Measurements from ENCODE around the gene ZSWIM1. TPM values are rescaled to one million over a fixed set of nuclear protein-coding genes. Genes with fewer than 3 reads are reported as not detected.

The ZSWIM1 gene
- total and polyA plus RNA-seq, 2 of the 13 experiments (the other 11 are each of a cell fraction or from before 2014, with no cell fraction given), result 9.5 to 11.7 TPM

DNA sequence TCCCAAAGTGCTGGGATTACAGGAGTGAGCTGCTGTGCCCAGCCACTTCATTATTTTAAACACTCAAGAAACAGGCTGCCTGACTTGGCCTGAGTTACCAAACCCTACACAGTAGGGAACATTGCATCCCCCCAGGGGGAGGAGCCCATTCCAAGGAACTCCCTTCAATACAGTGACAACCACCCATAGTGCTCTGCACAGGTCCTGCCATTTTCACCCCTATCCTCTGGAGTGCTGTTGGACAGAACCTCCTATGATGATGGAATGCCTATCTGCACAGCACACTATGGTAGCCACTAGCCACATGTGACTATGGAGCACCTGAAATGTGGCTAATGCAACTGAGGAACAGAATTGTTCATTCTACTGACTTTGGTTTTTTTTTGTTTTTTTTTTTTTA is 35.6 kb upstream of the ZSWIM1 start:
- no peak overlapping the region for H3K27ac ChIP-seq (ENCODE audit: extremely low read length, insufficient read depth, low read length)
- TF ChIP-seq BRD4 (CRISPR knock-in tag; IDR thresholded peaks at IDR 0.05), result no peak
- no peak for TF ChIP-seq ATAD3A (CRISPR knock-in tag; IDR thresholded peaks at IDR 0.05)
- TF ChIP-seq, protein P1, sequence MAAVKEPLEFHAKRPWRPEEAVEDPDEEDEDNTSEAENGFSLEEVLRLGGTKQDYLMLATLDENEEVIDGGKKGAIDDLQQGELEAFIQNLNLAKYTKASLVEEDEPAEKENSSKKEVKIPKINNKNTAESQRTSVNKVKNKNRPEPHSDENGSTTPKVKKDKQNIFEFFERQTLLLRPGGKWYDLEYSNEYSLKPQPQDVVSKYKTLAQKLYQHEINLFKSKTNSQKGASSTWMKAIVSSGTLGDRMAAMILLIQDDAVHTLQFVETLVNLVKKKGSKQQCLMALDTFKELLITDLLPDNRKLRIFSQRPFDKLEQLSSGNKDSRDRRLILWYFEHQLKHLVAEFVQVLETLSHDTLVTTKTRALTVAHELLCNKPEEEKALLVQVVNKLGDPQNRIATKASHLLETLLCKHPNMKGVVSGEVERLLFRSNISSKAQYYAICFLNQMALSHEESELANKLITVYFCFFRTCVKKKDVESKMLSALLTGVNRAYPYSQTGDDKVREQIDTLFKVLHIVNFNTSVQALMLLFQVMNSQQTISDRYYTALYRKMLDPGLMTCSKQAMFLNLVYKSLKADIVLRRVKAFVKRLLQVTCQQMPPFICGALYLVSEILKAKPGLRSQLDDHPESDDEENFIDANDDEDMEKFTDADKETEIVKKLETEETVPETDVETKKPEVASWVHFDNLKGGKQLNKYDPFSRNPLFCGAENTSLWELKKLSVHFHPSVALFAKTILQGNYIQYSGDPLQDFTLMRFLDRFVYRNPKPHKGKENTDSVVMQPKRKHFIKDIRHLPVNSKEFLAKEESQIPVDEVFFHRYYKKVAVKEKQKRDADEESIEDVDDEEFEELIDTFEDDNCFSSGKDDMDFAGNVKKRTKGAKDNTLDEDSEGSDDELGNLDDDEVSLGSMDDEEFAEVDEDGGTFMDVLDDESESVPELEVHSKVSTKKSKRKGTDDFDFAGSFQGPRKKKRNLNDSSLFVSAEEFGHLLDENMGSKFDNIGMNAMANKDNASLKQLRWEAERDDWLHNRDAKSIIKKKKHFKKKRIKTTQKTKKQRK (IDR thresholded peaks at IDR 0.05; ENCODE audit: low read length), result no peak
- peak; percentile 30 for TF ChIP-seq TEAD3 (CRISPR knock-in tag; optimal IDR thresholded peaks at IDR 0.05; ENCODE audit: borderline replicate concordance)
- H3K4me2 ChIP-seq (ENCODE audit: low read depth, low read length), result no peak overlapping the region
- peaks cover 4% of the 10 kb centered on the region; the same call in 1 of the 2 replicates for H3K4me1 ChIP-seq (ENCODE audit: insufficient read depth, low read length)
- DNase-seq (ENCODE audit: low spot score), result no peak
- peaks cover 23 to 44% of the 10 kb centered on the region in 2 experiments for H3K36me3 ChIP-seq (replicated peaks in 1 of 2; ENCODE audit: control insufficient read depth in 1 of 2, insufficient read depth in 2 of 2, low read length in 2 of 2)
- BruUV-seq (replicated peaks), result no TSS peak
- H3K9ac ChIP-seq (ENCODE audit: insufficient read depth, low read depth, low read length), result no peak overlapping the region
- no peak overlapping the region for H2AFZ ChIP-seq (ENCODE audit: low read length)
- no peaks in the 10 kb centered on the region for H3K27me3 ChIP-seq (ENCODE audit: control insufficient read depth in 1 of 2, insufficient read depth in 2 of 2, low read length in 2 of 2)
- POLR2A ChIA-PET, result interaction anchor here (1.6 kb wide), 1 partner anchor 12 kb away, joined by 5 read pairs; the partner anchor contains the start of gene SNX21
- CTCF ChIA-PET (ENCODE audit: low intra/inter-chr PET ratio, low total read pairs), result no interaction called here
- in situ Hi-C loops (cut with HindIII; ENCODE audit: extremely low pct_ligation_motif_present, low pct_unique_long_range_greater_than_20kb), result no loop called here
- H4K20me1 ChIP-seq (ENCODE audit: insufficient read depth, low read length), result no peaks in the 10 kb centered on the region
- H3K4me3 ChIP-seq (replicated peaks in 1 of 3; ENCODE audit: insufficient read depth in 1 of 3, low read depth in 2 of 3, low read length in 3 of 3), result no peak overlapping the region
- intact Hi-C loops (cut with micrococcal nuclease; ENCODE audit: unreplicated experiment), result no loop called here
- peak; percentile 42 for FAIRE-seq
- no peaks in the 10 kb centered on the region for H3K79me2 ChIP-seq (ENCODE audit: insufficient read depth, low read length)
- no peaks in the 10 kb centered on the region for H3K9me3 ChIP-seq (ENCODE audit: low read length)
- ATAC-seq, result no peak; the same call in 2 of the 3 replicates

GRCh38 chr20:45848421-45848820 is 32.6 kb upstream of the ZSWIM1 start:
- Histone ChIP-seq H3K4me2 (ENCODE audit: low read depth, low read length) (no peak overlapping the region), H3K79me2 (ENCODE audit: insufficient read depth, low read length) (no peaks in the 10 kb centered on the region), H3K4me3 (replicated peaks in 1 of 3; ENCODE audit: insufficient read depth in 1 of 3, low read depth in 2 of 3, low read length in 3 of 3) (no peak overlapping the region), H3K9me3 (ENCODE audit: low read length) (no peaks in the 10 kb centered on the region), H3K27me3 (ENCODE audit: control insufficient read depth in 1 of 2, insufficient read depth in 2 of 2, low read length in 2 of 2) (no peaks in the 10 kb centered on the region), H2AFZ (ENCODE audit: low read length) (no peak overlapping the region), H3K9ac (ENCODE audit: insufficient read depth, low read depth, low read length) (no peak overlapping the region), H3K27ac (ENCODE audit: extremely low read length, insufficient read depth, low read length) (no peak overlapping the region), H3K36me3 (replicated peaks in 1 of 2; ENCODE audit: control insufficient read depth in 1 of 2, insufficient read depth in 2 of 2, low read length in 2 of 2) (peaks cover 13 to 26% of the 10 kb centered on the region in 2 experiments), H3K4me1 (ENCODE audit: insufficient read depth, low read length) (peaks cover 4% of the 10 kb centered on the region; the same call in 1 of the 2 replicates), H4K20me1 (ENCODE audit: insufficient read depth, low read length) (no peaks in the 10 kb centered on the region)
- no peak for TF ChIP-seq ZNF703 (CRISPR knock-in tag; IDR thresholded peaks at IDR 0.05; ENCODE audit: borderline replicate concordance)
- TF ChIP-seq HES4 (CRISPR knock-in tag; IDR thresholded peaks at IDR 0.05; ENCODE audit: borderline replicate concordance), result no peak
- TF ChIP-seq HNRNPLL (IDR thresholded peaks at IDR 0.05; ENCODE audit: low read depth, low read length, poor library complexity, severe bottlenecking), result no peak
- TF ChIP-seq PRMT3 (CRISPR knock-in tag; IDR thresholded peaks at IDR 0.05; ENCODE audit: borderline replicate concordance, low read depth), result no peak
- TF ChIP-seq, protein P1 (IDR thresholded peaks at IDR 0.05; ENCODE audit: low read length), result no peak
- no peak for TF ChIP-seq PAWR (CRISPR knock-in tag; IDR thresholded peaks at IDR 0.05; ENCODE audit: borderline replicate concordance)
- FAIRE-seq (no peak), ATAC-seq (no peak; the same call in 1 of the 3 replicates), DNase-seq (ENCODE audit: low spot score) (no peak)
- CTCF ChIA-PET (ENCODE audit: low intra/inter-chr PET ratio, low total read pairs), result no interaction called here
- intact Hi-C loops (cut with micrococcal nuclease; ENCODE audit: unreplicated experiment), result no loop called here
- in situ Hi-C loops (cut with HindIII; ENCODE audit: extremely low pct_ligation_motif_present, low pct_unique_long_range_greater_than_20kb), result no loop called here
- BruUV-seq (replicated peaks), result no TSS peak
- POLR2A ChIA-PET, result interaction anchor here (0.8 to 2.0 kb wide), 2 partner anchors 9 to 122 kb away, joined by 3 to 6 read pairs; no protein-coding TSS in a partner anchor
- WGBS (ENCODE audit: low lambda C conversion rate), result 91% methylated on average over 8 of the region's 8 CpGs
